SH-SY5Y (cell line): Measurements from ENCODE around the gene PALM3.

Experiments used
- GATA2 ChIP-seq: IDR thresholded peaks from 2 replicates; pipeline ENCODE4 v1.6.1; 2011; ENCODE audit warnings: mild to moderate bottlenecking, low read depth, low read length
- GATA3 ChIP-seq: IDR thresholded peaks from 2 replicates; pipeline ENCODE4 v1.6.1; 2011; ENCODE audit warnings: low read depth, mild to moderate bottlenecking, low read length, moderate library complexity

GRCh38 chr19:14082675-14082960 is 20.7 kb upstream of the PALM3 start:
- TF ChIP-seq GATA2 (no peak), GATA3 (no peak)
